HG02938 (cell line): Measurements from ENCODE around the gene APBA2.
"Not testable (repeated sequence)": the region's sequence is repeated elsewhere in the genome, so short reads cannot be mapped to it uniquely, and the experiment has no call there.

Source experiments
- ATAC-seq: cut with Tn5 transposase; IDR thresholded peaks from one replicate; pipeline ENCODE4 v1.9.1; 2021; ENCODE audit warnings: mild to moderate bottlenecking, moderate library complexity; ENCODE audit not compliant: unreplicated experiment

Gene APBA2

DNA sequence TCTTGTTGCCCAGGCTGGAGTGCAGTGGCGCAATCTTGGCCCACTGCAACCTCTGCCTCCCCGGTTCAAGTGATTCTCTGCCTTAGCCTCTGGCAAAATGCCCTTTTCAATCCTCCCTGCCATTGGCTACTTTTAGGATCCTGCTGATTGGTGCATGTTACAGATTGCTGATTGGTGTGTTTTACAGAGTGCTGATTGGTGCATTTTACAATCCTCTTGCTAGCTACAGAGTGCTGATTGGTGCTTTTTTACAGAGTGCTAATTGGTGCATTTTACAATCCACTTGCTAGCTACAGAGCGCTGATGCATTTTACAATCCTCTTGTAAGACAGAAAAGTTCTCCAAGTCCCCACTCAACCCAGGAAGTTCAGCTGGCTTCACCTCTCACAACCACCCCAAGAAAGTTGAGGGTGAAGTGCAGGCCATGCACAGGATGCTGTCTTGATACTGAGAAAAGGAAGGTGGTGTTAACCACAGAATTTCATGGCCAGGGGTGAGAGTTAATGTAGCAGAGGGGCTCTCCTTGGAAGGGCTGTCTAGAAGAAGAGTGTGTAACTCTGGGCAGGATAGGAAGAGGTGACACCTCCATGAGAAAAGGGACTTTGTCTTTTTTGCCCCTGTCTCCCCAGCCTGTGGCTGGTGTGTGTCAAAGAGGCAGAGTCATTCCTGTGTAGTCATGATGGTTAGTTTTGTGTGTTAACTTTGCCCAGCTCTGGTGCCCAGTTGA is 145.9 kb downstream of the APBA2 start:
- no peak for ATAC-seq

GRCh38 chr15:29032229-29032625 is 146.5 kb downstream of the APBA2 start:
- ATAC-seq: no peak

DNA sequence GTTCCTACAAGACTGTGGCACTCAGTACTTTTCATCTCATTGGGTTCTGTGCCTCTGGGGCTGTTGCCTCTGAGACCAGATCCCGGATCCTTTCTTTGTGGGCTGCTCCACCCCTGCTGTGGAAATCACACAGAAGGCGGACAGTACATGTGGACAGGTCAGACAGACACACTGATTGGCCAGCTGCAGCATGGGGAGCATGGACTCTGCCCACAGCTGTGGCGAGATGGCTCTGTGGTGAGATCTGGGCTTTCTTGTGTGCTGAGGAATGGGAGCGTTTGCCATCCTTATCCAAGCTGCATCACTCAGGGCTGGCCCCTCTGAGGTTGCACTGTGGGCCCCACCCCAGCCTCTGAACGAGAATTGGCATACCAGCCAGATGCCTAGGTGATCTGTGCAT is 147.0 kb downstream of the APBA2 start:
- ATAC-seq: no peak

- no peak for ATAC-seq
These were observed 148.4 kb downstream of the APBA2 start for GRCh38 chr15:29034151-29034550.

DNA sequence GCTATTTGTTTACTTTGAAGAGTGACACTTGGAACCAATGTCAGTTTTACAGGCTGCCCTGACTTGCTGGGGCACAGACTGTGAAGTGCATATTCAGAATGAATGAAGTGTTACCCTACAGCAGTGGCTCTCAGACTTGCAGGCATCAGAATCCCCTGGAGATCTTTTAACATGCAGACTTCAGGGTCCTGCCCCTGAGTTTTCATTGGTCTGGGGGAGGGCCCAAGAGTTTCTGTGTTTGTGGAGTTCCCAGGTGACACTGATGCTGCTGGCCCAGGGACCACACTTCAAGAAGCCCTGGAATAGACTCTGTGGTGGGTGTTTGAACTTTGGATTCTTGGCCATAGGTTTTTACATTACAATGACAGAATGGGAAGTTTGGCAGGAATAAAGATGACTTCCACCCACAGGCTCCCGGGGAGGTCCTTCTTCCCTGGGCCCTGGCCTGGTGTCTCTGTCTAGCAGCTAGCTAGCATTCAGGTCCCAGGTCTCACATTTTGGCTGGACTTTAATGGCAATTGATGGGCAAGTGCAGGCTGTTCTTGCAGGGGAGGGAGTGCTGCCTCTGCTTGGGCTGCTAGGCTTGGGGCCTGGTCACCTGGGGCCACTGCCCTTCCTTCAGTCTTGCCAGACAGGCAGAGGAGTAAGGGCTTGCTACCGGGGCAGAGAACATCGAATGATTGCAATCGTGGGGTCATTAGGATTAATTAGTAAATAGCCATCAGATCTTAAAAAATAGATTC is 149.0 kb downstream of the APBA2 start:
- ATAC-seq: no peak

- no peak for ATAC-seq
These were observed 149.8 kb downstream of the APBA2 start for GRCh38 chr15:29035336-29036285.

GRCh38 chr15:29037997-29038705 is 152.4 kb downstream of the APBA2 start:
- no peak for ATAC-seq

GRCh38 chr15:29039466-29040369 is 153.9 kb downstream of the APBA2 start:
- ATAC-seq: no peak

DNA sequence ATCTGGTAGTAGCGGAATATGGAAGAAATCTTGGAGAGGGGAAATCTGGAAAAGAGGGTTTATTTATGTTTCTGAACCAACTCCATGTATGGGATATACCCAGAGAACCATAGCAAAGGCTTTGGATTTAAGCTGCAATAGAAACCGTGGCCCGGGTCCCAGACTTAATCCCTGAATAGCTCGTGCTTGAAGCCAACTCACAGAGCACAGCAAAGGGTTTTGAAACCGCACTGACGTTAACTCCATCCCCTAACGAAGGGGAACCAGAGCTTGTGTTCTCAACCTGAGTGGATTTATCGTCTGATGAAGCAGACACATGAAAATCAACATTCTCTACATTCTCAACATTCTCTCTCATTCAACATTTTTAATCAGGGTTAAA is 154.6 kb downstream of the APBA2 start:
- no peak for ATAC-seq

GRCh38 chr15:29043736-29044502 is 158.1 kb downstream of the APBA2 start:
- no peak for ATAC-seq

- ATAC-seq: no peak
These were observed 158.7 kb downstream of the APBA2 start for GRCh38 chr15:29044503-29044901.

DNA sequence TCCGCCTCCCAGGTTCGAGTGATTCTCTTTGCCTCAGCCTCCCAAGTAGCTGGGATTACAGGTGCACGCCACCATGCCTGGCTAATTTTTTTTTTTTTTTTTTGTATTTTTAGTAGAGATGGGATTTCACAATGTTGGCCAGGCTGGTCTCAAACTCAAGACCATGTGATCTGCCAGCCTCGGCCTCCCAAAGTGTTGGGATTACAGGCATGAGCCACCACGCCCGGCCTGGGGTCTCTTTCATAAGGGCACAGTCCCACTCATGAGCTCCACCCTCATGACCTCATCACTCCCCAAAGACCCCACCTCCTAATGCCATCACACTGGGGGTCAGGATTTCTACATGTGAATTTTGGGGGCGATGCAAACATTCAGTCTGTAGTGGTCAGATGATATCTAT is 159.4 kb downstream of the APBA2 start:
- ATAC-seq: not testable (repeated sequence)

DNA sequence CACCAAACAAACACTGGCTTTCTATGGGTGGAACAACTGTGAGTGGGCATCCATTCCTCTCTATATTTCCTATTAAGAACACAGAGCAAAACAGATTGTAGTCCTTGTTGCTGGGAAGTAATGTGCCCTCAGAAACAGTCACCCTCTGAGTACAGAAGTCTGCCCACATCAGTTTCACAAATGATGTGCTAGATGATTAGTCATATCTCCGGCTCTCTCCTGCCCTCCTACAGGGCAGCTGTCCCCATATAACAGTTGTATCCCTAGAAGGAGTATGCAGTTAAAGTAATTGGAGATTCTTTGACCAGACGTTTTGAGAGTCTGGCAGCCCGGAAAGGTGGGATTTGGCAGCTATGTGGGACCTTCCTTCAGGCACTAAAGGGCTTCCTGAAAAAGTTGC is 159.9 kb downstream of the APBA2 start:
- ATAC-seq: no peak

DNA sequence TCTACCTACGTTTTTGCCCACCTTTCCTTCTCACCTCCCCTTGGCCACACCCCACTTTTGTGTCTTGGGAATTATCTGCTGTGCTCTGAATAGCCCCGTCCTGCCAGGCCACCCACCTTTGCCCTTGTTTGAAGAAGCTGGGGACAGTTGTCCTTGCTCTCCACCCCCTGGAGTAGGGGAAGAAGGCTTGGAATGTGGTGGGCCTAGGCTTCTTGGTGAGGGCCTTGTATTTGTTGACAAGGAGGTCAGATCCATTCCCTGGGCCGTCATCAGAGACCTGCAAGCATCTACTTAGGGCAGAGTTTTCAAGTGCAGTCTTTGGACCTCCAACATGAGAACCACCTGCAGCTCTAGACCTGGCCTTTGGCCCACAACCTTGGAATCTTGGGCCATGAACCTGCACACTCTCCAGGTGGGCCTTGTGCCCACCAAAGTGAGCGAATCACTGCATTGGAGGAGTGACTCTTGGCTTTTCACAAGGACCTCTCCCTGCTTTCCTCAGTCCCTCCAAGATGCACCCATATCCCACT is 160.6 kb downstream of the APBA2 start:
- no peak for ATAC-seq

- ATAC-seq: no peak
These were observed 161.2 kb downstream of the APBA2 start for GRCh38 chr15:29046977-29047376.

DNA sequence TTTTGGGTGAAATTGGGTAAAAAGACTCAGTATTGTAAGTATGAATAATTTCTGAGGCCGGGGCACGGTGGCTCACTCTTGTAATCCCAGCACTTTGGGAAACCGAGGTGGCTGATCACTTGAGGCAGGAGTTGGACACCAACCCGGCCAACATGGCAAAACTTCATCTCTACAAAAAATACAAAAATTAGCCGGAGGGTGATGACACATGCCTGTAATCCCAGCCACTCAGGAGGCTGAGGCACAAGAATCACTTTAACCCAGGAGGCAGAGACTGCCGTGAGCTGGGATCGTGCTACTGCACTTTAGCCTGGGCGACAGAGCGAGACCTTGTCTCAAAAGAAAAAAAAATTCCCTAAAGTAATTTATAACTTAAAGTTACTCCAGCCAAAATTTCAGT is 162.2 kb downstream of the APBA2 start:
- ATAC-seq: no peak

- no peak for ATAC-seq
These were observed 165.1 kb downstream of the APBA2 start for GRCh38 chr15:29050870-29051269.

GRCh38 chr15:29051422-29051821 is 165.6 kb downstream of the APBA2 start:
- ATAC-seq: no peak

DNA sequence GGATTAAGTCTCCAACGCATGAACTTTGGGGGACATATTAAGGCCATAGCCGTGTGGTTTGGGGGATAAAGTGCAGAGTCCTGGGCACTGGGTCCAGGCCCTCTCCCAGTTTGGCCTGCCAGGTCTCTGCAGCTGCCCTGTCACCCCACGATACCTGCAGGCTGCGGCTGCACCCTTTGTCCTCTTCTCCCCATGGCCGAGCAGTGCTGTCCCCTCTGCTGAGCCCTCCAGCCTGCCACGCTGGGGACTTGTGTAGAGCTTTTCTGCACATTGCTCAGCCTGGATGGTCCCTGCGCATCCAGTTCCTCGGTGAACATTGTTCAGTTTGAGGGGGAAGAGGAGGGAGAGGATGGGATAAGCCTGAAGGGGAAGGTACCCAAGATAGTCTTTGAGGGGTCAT is 167.2 kb downstream of the APBA2 start:
- ATAC-seq: no peak
